Naive thymus-derived CD4-positive, alpha-beta T cell (primary cell): Measurements from ENCODE around the gene FPR2. TPM values are rescaled to one million over a fixed set of nuclear protein-coding genes. Genes with fewer than 3 reads are reported as not detected.
A peak's percentile ranks its signal among the peaks of the same experiment; 100 is the strongest.

ENCODE experiments used
- ATAC-seq: fragments of 150-1000 bp; cut with Tn5 transposase; 2 replicates; pipeline ENCODE4 v1.10.0; 2021; ENCODE audit warnings: mild to moderate bottlenecking, moderate library complexity
- CTCF ChIA-PET: fragments of 350-600 bp; sonication (Branson Sonifier 250); formaldehyde crosslinking; loops from one replicate; lab custom pipeline; 2021; ENCODE audit warnings: antibody characterized with exemption; lab: Charles Lee
- POLR2A ChIA-PET: fragments of 350-600 bp; sonication (Branson Sonifier 250); formaldehyde crosslinking; loops from one replicate; lab custom pipeline; 2021; ENCODE audit warnings: antibody characterized with exemption, inconsistent platforms; lab: Charles Lee
- DNase-seq, 9 donors: peaks; one replicate each; pipeline versions ENCODE4 v3.0.0 to v3.0.0-alpha.2; 2020 to 2022; ENCODE audit warnings: mixed read lengths in 1 of 9
- H3K27ac ChIP-seq: one replicate; pipeline ENCODE4 v1.7.0; 2013; ENCODE audit warnings: mild to moderate bottlenecking, low read depth, low read length, moderate library complexity
- H3K27me3 ChIP-seq, 2 donors: one replicate each; pipeline ENCODE4 v1.7.0; 2013; ENCODE audit warnings: low read length in 2 of 2, mild to moderate bottlenecking in 2 of 2, moderate library complexity in 2 of 2; ENCODE audit not compliant: control insufficient read depth in 2 of 2, insufficient read depth in 2 of 2
- H3K36me3 ChIP-seq, 3 experiments: 1 replicate in 2 of 3; 2 replicates in 1 of 3; pipeline ENCODE4 v1.7.0; 2013; ENCODE audit warnings: low read length in 3 of 3, mild to moderate bottlenecking in 3 of 3, moderate library complexity in 1 of 3; ENCODE audit not compliant: insufficient read depth in 3 of 3, control insufficient read depth in 2 of 3
- H3K4me1 ChIP-seq, 2 donors: one replicate each; pipeline ENCODE4 v1.7.0; 2013; ENCODE audit warnings: low read length in 2 of 2, mild to moderate bottlenecking in 2 of 2, moderate library complexity in 1 of 2; ENCODE audit not compliant: control insufficient read depth in 2 of 2, insufficient read depth in 2 of 2
- H3K4me3 ChIP-seq: 2 replicates; pipeline ENCODE4 v1.7.0; 2013; ENCODE audit warnings: mild to moderate bottlenecking, low read length
- H3K9me3 ChIP-seq, 3 experiments: 1 replicate in 2 of 3; 2 replicates in 1 of 3; pipeline ENCODE4 v1.7.0; 2013; ENCODE audit warnings: low read length in 3 of 3; ENCODE audit not compliant: control insufficient read depth in 2 of 3
- H3K27ac Mint-ChIP-seq, 9 donors: one replicate each; pipeline ENCODE4 v1.8.0; 2020 to 2022; ENCODE audit warnings: mixed read lengths in 9 of 9, mild to moderate bottlenecking in 8 of 9, moderate library complexity in 5 of 9, inconsistent platforms in 2 of 9
- H3K27me3 Mint-ChIP-seq, 5 donors: one replicate each; pipeline ENCODE4 v1.8.0; 2021 to 2022; ENCODE audit warnings: mixed read lengths in 5 of 5, mild to moderate bottlenecking in 1 of 5
- H3K36me3 Mint-ChIP-seq, 5 donors: one replicate each; pipeline ENCODE4 v1.8.0; 2020 to 2022; ENCODE audit warnings: mixed read lengths in 5 of 5, mild to moderate bottlenecking in 3 of 5, inconsistent platforms in 1 of 5
- H3K4me1 Mint-ChIP-seq, 7 donors: one replicate each; pipeline ENCODE4 v1.8.0; 2020 to 2022; ENCODE audit warnings: mixed read lengths in 7 of 7, mild to moderate bottlenecking in 3 of 7, inconsistent platforms in 1 of 7
- H3K4me3 Mint-ChIP-seq, 10 donors: one replicate each; pipeline ENCODE4 v1.8.0; 2020 to 2022; ENCODE audit warnings: mild to moderate bottlenecking in 10 of 10, mixed read lengths in 10 of 10, moderate library complexity in 6 of 10, inconsistent platforms in 2 of 10
- H3K9me3 Mint-ChIP-seq, 11 donors: one replicate each; pipeline ENCODE4 v1.8.0; 2020 to 2022; ENCODE audit warnings: mixed read lengths in 11 of 11, mild to moderate bottlenecking in 4 of 11, inconsistent platforms in 1 of 11, moderate library complexity in 1 of 11
- intact Hi-C, 2 donors: fragments of 100-400 bp; cut with micrococcal nuclease; formaldehyde crosslinking; loops; one replicate each; pipeline ENCODE4 v1.15.1; 2023
- polyA plus RNA-seq, 2 donors: library from polyadenylated mRNA; unstranded; fragments of 300-500 nt; fragmentation: Illumina TruSeq; gene quantifications; one replicate each; pipeline ENCODE4 v1.2.3, GENCODE V29; 2021
- total RNA-seq, 6 experiments: library from RNA in 5 of 6; stranded (reverse) in 5 of 6; gene quantifications; 1 replicate in 5 of 6; 2 replicates in 1 of 6; pipeline ENCODE4 v1.2.3 and lab custom pipeline; 2021 to 2026

FPR2 gene
- total and polyA plus RNA-seq, 7 experiments from 2014 or later: 0.16 to 7.9 TPM; not detected in 5

- POLR2A ChIA-PET: no interaction called here
- Histone ChIP-seq H3K9me3 (peaks cover 0 to 7% (median 0%) of the 10 kb centered on the region in 3 experiments), H3K36me3 (no peaks in the 10 kb centered on the region), H3K4me3 (no peak overlapping the region), H3K27me3 (no peaks in the 10 kb centered on the region), H3K27ac (no peak overlapping the region), H3K4me1 (no peaks in the 10 kb centered on the region)
- DNase-seq (no peak), ATAC-seq (no peak)
- Mint-ChIP-seq H3K4me1 (peaks cover 0 to 6% (median 0%) of the 10 kb centered on the region in 7 donors), H3K9me3 (peaks cover 0 to 24% (median 8%) of the 10 kb centered on the region in 11 donors), H3K36me3 (peaks cover 0 to 4% (median 0%) of the 10 kb centered on the region in 5 donors), H3K27me3 (peaks cover 6 to 55% (median 52%) of the 10 kb centered on the region in 5 donors), H3K27ac (peak overlapping the region in 1 of 9 donors; percentile 78), H3K4me3 (no peak overlapping the region)
- CTCF ChIA-PET: no interaction called here
- intact Hi-C loops: no loop called here
Measured at GRCh38 chr19:51726049-51726448, 34.9 kb upstream of the FPR2 start.

DNA sequence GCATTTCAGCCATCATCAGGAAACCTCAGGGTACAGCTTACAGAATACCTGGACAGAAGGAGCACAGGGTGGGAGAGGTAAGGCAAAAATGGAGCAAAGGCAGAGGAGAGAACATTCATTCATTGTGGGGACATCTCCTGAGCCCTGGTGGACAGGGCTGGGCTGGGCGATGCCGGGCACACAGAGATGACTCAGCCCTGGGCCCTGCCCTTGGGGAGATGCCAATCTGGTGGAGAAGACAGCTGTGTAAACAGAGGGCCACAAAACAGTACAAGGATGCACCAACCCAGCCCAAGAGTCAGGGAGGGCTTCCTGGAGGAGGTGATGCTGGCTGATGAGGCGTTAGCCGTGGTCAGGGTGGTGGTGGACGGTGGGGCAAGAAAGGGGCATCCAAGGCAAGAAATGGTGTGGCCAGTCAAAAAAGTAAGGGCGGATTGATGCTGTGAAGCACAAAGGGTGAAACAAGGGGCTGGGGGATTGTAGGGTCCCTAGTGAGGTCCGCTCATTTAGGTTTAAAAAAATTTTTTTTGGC lies 33.6 kb upstream of the FPR2 start:
- Histone ChIP-seq H3K27ac (no peak overlapping the region), H3K4me1 (no peaks in the 10 kb centered on the region), H3K27me3 (no peaks in the 10 kb centered on the region), H3K9me3 (peaks cover 0 to 7% (median 0%) of the 10 kb centered on the region in 3 experiments), H3K4me3 (no peak overlapping the region), H3K36me3 (no peaks in the 10 kb centered on the region)
- Mint-ChIP-seq H3K27me3 (peaks cover 6 to 61% (median 53%) of the 10 kb centered on the region in 5 donors), H3K36me3 (peaks cover 0 to 5% (median 0%) of the 10 kb centered on the region in 5 donors), H3K27ac (no peak overlapping the region), H3K4me3 (no peak overlapping the region), H3K4me1 (peaks cover 0 to 6% (median 0%) of the 10 kb centered on the region in 7 donors), H3K9me3 (peaks cover 2 to 33% (median 10%) of the 10 kb centered on the region in 11 donors)
- intact Hi-C loops: no loop called here
- POLR2A ChIA-PET: no interaction called here
- no peak for DNase-seq
- CTCF ChIA-PET: no interaction called here
- no peak for ATAC-seq

GRCh38 chr19:51729781-51730180 lies 31.2 kb upstream of the FPR2 start:
- H3K4me1 ChIP-seq: no peaks in the 10 kb centered on the region
- Mint-ChIP-seq H3K4me1 (peaks cover 0 to 2% (median 0%) of the 10 kb centered on the region in 7 donors), H3K9me3 (peaks cover 2 to 41% (median 13%) of the 10 kb centered on the region in 11 donors), H3K4me3 (no peak overlapping the region), H3K27ac (no peak overlapping the region), H3K36me3 (peaks cover 0 to 5% (median 0%) of the 10 kb centered on the region in 5 donors), H3K27me3 (peaks cover 0 to 45% (median 40%) of the 10 kb centered on the region in 5 donors)
- no peaks in the 10 kb centered on the region for H3K27me3 ChIP-seq
- no peaks in the 10 kb centered on the region for H3K36me3 ChIP-seq
- peaks cover 0 to 7% (median 0%) of the 10 kb centered on the region in 3 experiments for H3K9me3 ChIP-seq
- H3K4me3 ChIP-seq: no peak overlapping the region
- CTCF ChIA-PET: no interaction called here
- no peak overlapping the region for H3K27ac ChIP-seq
- POLR2A ChIA-PET: no interaction called here
- intact Hi-C loops: no loop called here
- ATAC-seq (no peak), DNase-seq (no peak)

GRCh38 chr19:51733742-51734522 lies 27.0 kb upstream of the FPR2 start:
- H3K27ac Mint-ChIP-seq: no peak overlapping the region
- peaks cover 0 to 32% (median 13%) of the 10 kb centered on the region in 11 donors for H3K9me3 Mint-ChIP-seq
- no peak overlapping the region for H3K4me3 ChIP-seq
- peaks cover 0 to 5% (median 0%) of the 10 kb centered on the region in 5 donors for H3K36me3 Mint-ChIP-seq
- intact Hi-C loops: no loop called here
- H3K4me1 Mint-ChIP-seq: peaks cover 0 to 1% (median 0%) of the 10 kb centered on the region in 7 donors
- H3K27me3 ChIP-seq: no peaks in the 10 kb centered on the region
- no peak overlapping the region for H3K27ac ChIP-seq
- ATAC-seq: no peak
- H3K9me3 ChIP-seq: peaks cover 0 to 7% (median 0%) of the 10 kb centered on the region in 3 experiments
- ChIA-PET CTCF (no interaction called here), POLR2A (no interaction called here)
- H3K4me1 ChIP-seq: no peaks in the 10 kb centered on the region
- no peak overlapping the region for H3K4me3 Mint-ChIP-seq
- no peak for DNase-seq
- no peaks in the 10 kb centered on the region for H3K36me3 ChIP-seq
- peaks cover 2 to 32% (median 31%) of the 10 kb centered on the region in 5 donors for H3K27me3 Mint-ChIP-seq

GRCh38 chr19:51735759-51736449 lies 25.1 kb upstream of the FPR2 start:
- no peaks in the 10 kb centered on the region for H3K27me3 ChIP-seq
- H3K4me3 ChIP-seq: no peak overlapping the region
- peaks cover 2 to 34% (median 30%) of the 10 kb centered on the region in 5 donors for H3K27me3 Mint-ChIP-seq
- no peak overlapping the region for H3K4me3 Mint-ChIP-seq
- no peak overlapping the region for H3K27ac Mint-ChIP-seq
- DNase-seq (peak in 1 of 9 donors; percentile 29), ATAC-seq (peak; percentile 97)
- no peaks in the 10 kb centered on the region for H3K36me3 ChIP-seq
- peaks cover 0 to 5% (median 0%) of the 10 kb centered on the region in 5 donors for H3K36me3 Mint-ChIP-seq
- peaks cover 0 to 1% (median 0%) of the 10 kb centered on the region in 7 donors for H3K4me1 Mint-ChIP-seq
- CTCF ChIA-PET: no interaction called here
- POLR2A ChIA-PET: no interaction called here
- H3K9me3 ChIP-seq: no peaks in the 10 kb centered on the region
- intact Hi-C loops: no loop called here
- H3K4me1 ChIP-seq: no peaks in the 10 kb centered on the region
- no peak overlapping the region for H3K27ac ChIP-seq
- H3K9me3 Mint-ChIP-seq: peaks cover 0 to 19% (median 6%) of the 10 kb centered on the region in 11 donors

GRCh38 chr19:51737389-51737788 lies 23.6 kb upstream of the FPR2 start:
- peaks cover 0 to 1% (median 0%) of the 10 kb centered on the region in 7 donors for H3K4me1 Mint-ChIP-seq
- Histone ChIP-seq H3K4me1 (no peaks in the 10 kb centered on the region), H3K9me3 (no peaks in the 10 kb centered on the region), H3K27me3 (no peaks in the 10 kb centered on the region), H3K4me3 (no peak overlapping the region), H3K36me3 (no peaks in the 10 kb centered on the region), H3K27ac (no peak overlapping the region)
- ChIA-PET CTCF (no interaction called here), POLR2A (no interaction called here)
- H3K9me3 Mint-ChIP-seq: peaks cover 0 to 8% (median 0%) of the 10 kb centered on the region in 11 donors
- ATAC-seq: no peak
- H3K4me3 Mint-ChIP-seq: no peak overlapping the region
- no peak for DNase-seq
- H3K36me3 Mint-ChIP-seq: no peaks in the 10 kb centered on the region
- H3K27me3 Mint-ChIP-seq: peaks cover 2 to 28% (median 21%) of the 10 kb centered on the region in 5 donors
- intact Hi-C loops: no loop called here
- no peak overlapping the region for H3K27ac Mint-ChIP-seq
